ENCODE results near the gene FYCO1.

DNA sequence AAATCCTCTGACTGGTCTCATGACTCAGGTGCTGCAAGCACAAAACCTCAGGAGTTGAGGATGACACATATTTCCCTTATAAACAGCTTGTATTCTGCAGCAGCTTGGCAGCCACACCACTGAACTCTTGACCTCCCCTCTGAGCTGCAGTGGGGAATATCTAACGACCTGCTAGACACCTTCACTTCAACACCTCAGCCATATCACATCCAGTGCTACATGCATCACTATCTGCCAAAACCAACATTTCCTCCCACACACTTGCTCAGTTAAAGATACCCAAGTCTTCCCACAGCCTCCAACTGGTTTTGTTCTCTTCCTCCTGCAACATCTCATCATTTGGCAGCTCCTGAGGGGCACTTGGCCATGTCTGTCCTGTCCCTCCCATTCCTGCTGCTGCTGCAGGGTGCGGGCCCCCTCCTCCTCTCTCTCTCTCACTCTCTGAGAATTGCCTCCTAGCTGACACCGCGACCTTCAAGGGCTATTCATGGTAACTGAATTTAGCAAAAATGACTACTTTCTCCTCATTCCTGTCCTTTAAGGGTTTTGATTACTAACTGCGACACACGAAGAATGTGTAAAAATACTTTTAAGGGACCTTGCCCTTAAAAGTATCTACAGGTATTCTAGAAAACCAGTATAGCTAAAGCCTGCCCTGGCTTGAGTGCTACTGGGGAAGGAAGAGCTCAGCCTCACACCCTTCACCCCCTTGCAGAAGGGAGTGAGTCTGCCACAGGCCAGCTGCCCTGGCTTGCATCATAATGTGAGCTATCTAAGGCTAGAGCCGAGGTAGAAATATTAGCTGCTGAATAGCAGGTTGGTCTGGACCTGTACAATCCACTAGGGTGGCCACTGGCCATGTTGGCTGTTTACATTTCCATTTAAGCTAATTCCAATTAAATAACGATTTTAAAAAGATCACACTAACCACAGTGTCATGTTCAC, 114.3 kb downstream of the FYCO1 start:
- TF ChIP-seq, protein P1, sequence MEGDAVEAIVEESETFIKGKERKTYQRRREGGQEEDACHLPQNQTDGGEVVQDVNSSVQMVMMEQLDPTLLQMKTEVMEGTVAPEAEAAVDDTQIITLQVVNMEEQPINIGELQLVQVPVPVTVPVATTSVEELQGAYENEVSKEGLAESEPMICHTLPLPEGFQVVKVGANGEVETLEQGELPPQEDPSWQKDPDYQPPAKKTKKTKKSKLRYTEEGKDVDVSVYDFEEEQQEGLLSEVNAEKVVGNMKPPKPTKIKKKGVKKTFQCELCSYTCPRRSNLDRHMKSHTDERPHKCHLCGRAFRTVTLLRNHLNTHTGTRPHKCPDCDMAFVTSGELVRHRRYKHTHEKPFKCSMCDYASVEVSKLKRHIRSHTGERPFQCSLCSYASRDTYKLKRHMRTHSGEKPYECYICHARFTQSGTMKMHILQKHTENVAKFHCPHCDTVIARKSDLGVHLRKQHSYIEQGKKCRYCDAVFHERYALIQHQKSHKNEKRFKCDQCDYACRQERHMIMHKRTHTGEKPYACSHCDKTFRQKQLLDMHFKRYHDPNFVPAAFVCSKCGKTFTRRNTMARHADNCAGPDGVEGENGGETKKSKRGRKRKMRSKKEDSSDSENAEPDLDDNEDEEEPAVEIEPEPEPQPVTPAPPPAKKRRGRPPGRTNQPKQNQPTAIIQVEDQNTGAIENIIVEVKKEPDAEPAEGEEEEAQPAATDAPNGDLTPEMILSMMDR (IDR thresholded peaks at IDR 0.05; ENCODE audit: poor library complexity) = no peak
- TF ChIP-seq EZH2phosphoT487 (IDR thresholded peaks at IDR 0.05; ENCODE audit: low read depth, severe bottlenecking, unreplicated experiment) = no peak

All from hepatocyte (in vitro differentiated cells).